ENCODE measurements around the gene ABCG4. TPM values are rescaled to one million over a fixed set of nuclear protein-coding genes. Genes with fewer than 3 reads are reported as not detected.

The ABCG4 gene
- total RNA-seq, 2 donors from 2014 or later: 0.85 TPM; not detected in 1

GRCh38 chr11:119111361-119111925, 37.4 kb upstream of the ABCG4 start:
- intact Hi-C loops (cut with DNase I): no loop called here
- Histone ChIP-seq H3K27ac (no peak overlapping the region), H3K4me3 (no peak overlapping the region), H3K36me3 (peaks cover 0 to 12% of the 10 kb centered on the region in 2 donors), H3K9me3 (no peaks in the 10 kb centered on the region), H3K4me1 (replicated peaks) (no peaks in the 10 kb centered on the region), H3K27me3 (replicated peaks; ENCODE audit: insufficient read depth) (no peaks in the 10 kb centered on the region)
- no peak for DNase-seq (ENCODE audit: low spot score)
- 92% methylated on average over 11 of the region's 11 CpGs for WGBS
- TF ChIP-seq POLR2AphosphoS5 (IDR thresholded peaks at IDR 0.05) (no peak), CTCF (IDR thresholded peaks at IDR 0.05) (no peak), POLR2A (IDR thresholded peaks at IDR 0.05) (no peak)

GRCh38 chr11:119112314-119113020, 36.4 kb upstream of the ABCG4 start:
- no peak overlapping the region for H3K27ac ChIP-seq
- H3K36me3 ChIP-seq: peaks cover 0 to 12% of the 10 kb centered on the region in 2 donors
- H3K4me1 ChIP-seq (replicated peaks): no peaks in the 10 kb centered on the region
- DNase-seq (ENCODE audit: low spot score): no peak
- intact Hi-C loops (cut with DNase I): no loop called here
- WGBS: 88% methylated on average over 12 of the region's 12 CpGs
- no peaks in the 10 kb centered on the region for H3K9me3 ChIP-seq
- H3K27me3 ChIP-seq (replicated peaks; ENCODE audit: insufficient read depth): no peaks in the 10 kb centered on the region
- no peak for TF ChIP-seq POLR2AphosphoS5 (IDR thresholded peaks at IDR 0.05)
- no peak for TF ChIP-seq POLR2A (IDR thresholded peaks at IDR 0.05)
- no peak for TF ChIP-seq CTCF (IDR thresholded peaks at IDR 0.05)
- H3K4me3 ChIP-seq: no peak overlapping the region

GRCh38 chr11:119113716-119114115, 35.1 kb upstream of the ABCG4 start:
- TF ChIP-seq CTCF (IDR thresholded peaks at IDR 0.05) (no peak), POLR2AphosphoS5 (IDR thresholded peaks at IDR 0.05) (no peak), POLR2A (IDR thresholded peaks at IDR 0.05) (no peak)
- Histone ChIP-seq H3K27me3 (replicated peaks; ENCODE audit: insufficient read depth) (no peaks in the 10 kb centered on the region), H3K4me3 (no peak overlapping the region), H3K36me3 (peaks cover 0 to 12% of the 10 kb centered on the region in 2 donors), H3K27ac (no peak overlapping the region), H3K4me1 (replicated peaks) (no peaks in the 10 kb centered on the region), H3K9me3 (no peaks in the 10 kb centered on the region)
- 93% methylated on average over 6 of the region's 9 CpGs for WGBS
- DNase-seq (ENCODE audit: low spot score): no peak
- intact Hi-C loops (cut with DNase I): no loop called here

GRCh38 chr11:119114351-119114750, 34.5 kb upstream of the ABCG4 start:
- Histone ChIP-seq H3K4me3 (no peak overlapping the region), H3K27ac (no peak overlapping the region), H3K4me1 (replicated peaks) (no peaks in the 10 kb centered on the region), H3K9me3 (no peaks in the 10 kb centered on the region), H3K36me3 (peaks cover 0 to 12% of the 10 kb centered on the region in 2 donors), H3K27me3 (replicated peaks; ENCODE audit: insufficient read depth) (no peaks in the 10 kb centered on the region)
- WGBS: 85% methylated on average over 5 of the region's 5 CpGs
- no peak for DNase-seq (ENCODE audit: low spot score)
- TF ChIP-seq CTCF (IDR thresholded peaks at IDR 0.05): no peak
- TF ChIP-seq POLR2AphosphoS5 (IDR thresholded peaks at IDR 0.05): no peak
- no peak for TF ChIP-seq POLR2A (IDR thresholded peaks at IDR 0.05)
- intact Hi-C loops (cut with DNase I): no loop called here
